BJ (cell line): Measurements from ENCODE around the gene PLEKHJ1. TPM values are rescaled to one million over a fixed set of nuclear protein-coding genes. Genes with fewer than 3 reads are reported as not detected.
A peak's percentile ranks its signal among the peaks of the same experiment; 100 is the strongest.
"Not testable (repeated sequence)": the region's sequence is repeated elsewhere in the genome, so short reads cannot be mapped to it uniquely, and the experiment has no call there.

Source experiments
- CTCF ChIA-PET: fragments of 350-600 bp; formaldehyde crosslinking; extraction: SDS; loops from one replicate; lab custom pipeline; 2021; ENCODE audit warnings: antibody characterized with exemption, inconsistent platforms; lab: Yijun Ruan, JAX
- POLR2A ChIA-PET: fragments of 300-600 bp; sonication (Branson Sonifier 250); formaldehyde crosslinking; extraction: SDS; loops from one replicate; lab custom pipeline; 2021; ENCODE audit warnings: antibody characterized with exemption; lab: Charles Lee
- DNase-seq: peaks from one replicate; pipeline ENCODE4 v3.0.0-alpha.2; 2011; ENCODE audit warnings: low read depth
- H3K27me3 ChIP-seq: 2 replicates; pipeline ENCODE4 v1.6.0; 2011; ENCODE audit warnings: low read length; ENCODE audit not compliant: control insufficient read depth, insufficient read depth
- H3K36me3 ChIP-seq: 2 replicates; pipeline ENCODE4 v1.5.1; 2011; ENCODE audit warnings: low read length; ENCODE audit not compliant: control insufficient read depth, insufficient read depth
- H3K4me3 ChIP-seq: 2 replicates; pipeline ENCODE4 v1.5.1; 2011; ENCODE audit warnings: low read depth, mild to moderate bottlenecking, control low read depth, low read length
- polyA minus RNA-seq: library from RNA; depleted of rRNA, polyadenylated mRNA; stranded (reverse); fragments of >200 nt; gene quantifications from 2 replicates; pipeline ENCODE4 v1.2.3, GENCODE V29; 2011; rRNA and poly(A)+ RNA removed
- polyA plus RNA-seq: library from polyadenylated mRNA; depleted of rRNA; stranded (reverse); fragments of >200 nt; gene quantifications from 2 replicates; pipeline ENCODE4 v1.2.3, GENCODE V29; 2011; rRNA removed
- TF ChIP-seq, protein P1 (sequence below): IDR thresholded peaks from 2 replicates; pipeline ENCODE4 v1.5.1; 2011; ENCODE audit warnings: low read depth, mild to moderate bottlenecking, control low read depth, inconsistent platforms, low read length, moderate library complexity; ENCODE audit not compliant: insufficient read depth

PLEKHJ1 gene, protein sequence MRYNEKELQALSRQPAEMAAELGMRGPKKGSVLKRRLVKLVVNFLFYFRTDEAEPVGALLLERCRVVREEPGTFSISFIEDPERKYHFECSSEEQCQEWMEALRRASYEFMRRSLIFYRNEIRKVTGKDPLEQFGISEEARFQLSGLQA
- polyA plus RNA-seq, result 46.2 and 65.8 TPM in 2 replicates
- polyA minus RNA-seq, result 12.4 and 30.0 TPM in 2 replicates

DNA sequence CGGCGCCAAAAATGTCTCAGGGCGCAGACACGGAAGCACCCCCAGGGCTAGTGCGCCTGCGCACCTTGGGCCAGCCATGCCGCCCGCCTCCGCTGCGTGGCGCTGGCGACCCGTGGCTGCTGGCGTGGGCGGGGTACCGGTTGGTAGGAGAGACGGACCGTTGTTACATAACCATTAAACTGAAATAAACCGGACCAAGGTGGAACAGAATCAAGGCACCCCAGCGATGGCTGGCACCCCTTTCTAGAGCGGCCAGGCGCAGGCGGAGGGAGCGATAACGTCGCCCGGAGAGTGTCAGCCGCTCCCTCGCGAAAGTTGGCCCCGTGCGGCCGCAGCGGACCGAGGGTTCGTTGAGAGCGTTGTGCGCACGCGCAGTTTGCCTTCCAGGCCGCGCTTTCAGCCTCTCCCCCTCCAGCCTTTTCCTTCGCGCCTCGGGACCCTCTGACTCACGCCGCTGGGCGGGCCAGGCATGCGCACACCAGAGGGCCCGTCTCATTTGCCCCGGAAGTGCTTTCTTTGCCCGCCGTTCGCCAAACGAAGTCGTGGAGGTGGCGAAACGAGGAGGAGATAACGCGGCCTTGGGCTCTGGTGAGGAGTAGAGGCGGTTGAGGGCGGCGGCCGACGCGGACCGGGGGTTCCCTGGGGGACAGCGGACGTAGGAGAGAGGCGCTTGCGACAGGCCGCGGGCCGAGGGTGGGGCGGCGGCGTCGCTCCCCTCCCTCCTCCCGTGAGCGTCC is at the start of gene PLEKHJ1, which contains the start of gene SF3A2:
PLEKHJ1 (minus strand) TSS at position 16 of the 737 bp plus-strand sequence. CDS start 81 bp downstream, outside the sequence.
SF3A2 (plus strand) TSS at position 511 of the 737 bp plus-strand sequence. CDS start 6,595 bp downstream, outside the sequence.
- ChIA-PET CTCF (interaction anchor here (0.6 to 2.1 kb wide), 18 partner anchors 10 to 377 kb away, joined by 3 to 11 read pairs (median 3); partner anchors contain the start of gene AP3D1), POLR2A (interaction anchor here (0.6 kb wide), 2 partner anchors 62 to 71 kb away, joined by 3 to 5 read pairs; no protein-coding TSS in a partner anchor)
- peak; percentile 85 for DNase-seq
- peaks cover 12% of the 10 kb centered on the region for H3K36me3 ChIP-seq
- TF ChIP-seq, protein P1, sequence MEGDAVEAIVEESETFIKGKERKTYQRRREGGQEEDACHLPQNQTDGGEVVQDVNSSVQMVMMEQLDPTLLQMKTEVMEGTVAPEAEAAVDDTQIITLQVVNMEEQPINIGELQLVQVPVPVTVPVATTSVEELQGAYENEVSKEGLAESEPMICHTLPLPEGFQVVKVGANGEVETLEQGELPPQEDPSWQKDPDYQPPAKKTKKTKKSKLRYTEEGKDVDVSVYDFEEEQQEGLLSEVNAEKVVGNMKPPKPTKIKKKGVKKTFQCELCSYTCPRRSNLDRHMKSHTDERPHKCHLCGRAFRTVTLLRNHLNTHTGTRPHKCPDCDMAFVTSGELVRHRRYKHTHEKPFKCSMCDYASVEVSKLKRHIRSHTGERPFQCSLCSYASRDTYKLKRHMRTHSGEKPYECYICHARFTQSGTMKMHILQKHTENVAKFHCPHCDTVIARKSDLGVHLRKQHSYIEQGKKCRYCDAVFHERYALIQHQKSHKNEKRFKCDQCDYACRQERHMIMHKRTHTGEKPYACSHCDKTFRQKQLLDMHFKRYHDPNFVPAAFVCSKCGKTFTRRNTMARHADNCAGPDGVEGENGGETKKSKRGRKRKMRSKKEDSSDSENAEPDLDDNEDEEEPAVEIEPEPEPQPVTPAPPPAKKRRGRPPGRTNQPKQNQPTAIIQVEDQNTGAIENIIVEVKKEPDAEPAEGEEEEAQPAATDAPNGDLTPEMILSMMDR, result peak; percentile 95
- H3K4me3 ChIP-seq, result peak within 1 kb of the TSS; percentile 83
- H3K27me3 ChIP-seq, result no peaks in the 10 kb centered on the region

GRCh38 chr19:2283835-2284507 is 47.8 kb upstream of the PLEKHJ1 start:
- DNase-seq, result no peak
- no peak overlapping the region for H3K4me3 ChIP-seq
- H3K27me3 ChIP-seq, result peaks cover 13% of the 10 kb centered on the region
- POLR2A ChIA-PET, result no interaction called here
- H3K36me3 ChIP-seq, result no peaks in the 10 kb centered on the region
- TF ChIP-seq, protein P1, result no peak
- CTCF ChIA-PET, result interaction anchor here (1.0 kb wide), 1 partner anchor 11 kb away, joined by 3 read pairs; no protein-coding TSS in a partner anchor

DNA sequence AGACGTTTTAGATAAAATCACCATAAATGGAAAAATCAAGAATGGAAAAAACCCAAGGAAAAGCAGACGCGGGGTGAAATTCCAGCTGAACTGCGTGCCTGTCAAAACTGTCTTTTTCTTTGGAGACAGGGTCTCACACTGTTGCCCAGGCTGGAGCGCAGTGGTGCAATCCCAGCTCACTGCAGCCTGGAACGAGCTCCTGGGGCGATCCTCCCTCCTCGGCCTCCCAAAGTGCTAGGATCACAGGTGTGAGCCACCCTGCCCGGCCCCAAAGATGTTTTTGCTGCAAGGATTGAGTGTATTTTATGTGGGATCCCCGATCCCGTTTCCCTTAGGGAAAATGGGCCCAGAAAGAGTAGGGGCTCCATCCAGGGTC is 46.7 kb upstream of the PLEKHJ1 start:
- DNase-seq, result no peak
- no peak overlapping the region for H3K4me3 ChIP-seq
- CTCF ChIA-PET, result interaction anchor here (1.0 to 1.7 kb wide), 3 partner anchors 9 to 33 kb away, joined by 3 to 4 read pairs (median 4); no protein-coding TSS in a partner anchor
- POLR2A ChIA-PET, result no interaction called here
- TF ChIP-seq, protein P1, result no peak
- no peaks in the 10 kb centered on the region for H3K36me3 ChIP-seq
- peaks cover 5% of the 10 kb centered on the region; the same call in 1 of the 2 replicates for H3K27me3 ChIP-seq

DNA sequence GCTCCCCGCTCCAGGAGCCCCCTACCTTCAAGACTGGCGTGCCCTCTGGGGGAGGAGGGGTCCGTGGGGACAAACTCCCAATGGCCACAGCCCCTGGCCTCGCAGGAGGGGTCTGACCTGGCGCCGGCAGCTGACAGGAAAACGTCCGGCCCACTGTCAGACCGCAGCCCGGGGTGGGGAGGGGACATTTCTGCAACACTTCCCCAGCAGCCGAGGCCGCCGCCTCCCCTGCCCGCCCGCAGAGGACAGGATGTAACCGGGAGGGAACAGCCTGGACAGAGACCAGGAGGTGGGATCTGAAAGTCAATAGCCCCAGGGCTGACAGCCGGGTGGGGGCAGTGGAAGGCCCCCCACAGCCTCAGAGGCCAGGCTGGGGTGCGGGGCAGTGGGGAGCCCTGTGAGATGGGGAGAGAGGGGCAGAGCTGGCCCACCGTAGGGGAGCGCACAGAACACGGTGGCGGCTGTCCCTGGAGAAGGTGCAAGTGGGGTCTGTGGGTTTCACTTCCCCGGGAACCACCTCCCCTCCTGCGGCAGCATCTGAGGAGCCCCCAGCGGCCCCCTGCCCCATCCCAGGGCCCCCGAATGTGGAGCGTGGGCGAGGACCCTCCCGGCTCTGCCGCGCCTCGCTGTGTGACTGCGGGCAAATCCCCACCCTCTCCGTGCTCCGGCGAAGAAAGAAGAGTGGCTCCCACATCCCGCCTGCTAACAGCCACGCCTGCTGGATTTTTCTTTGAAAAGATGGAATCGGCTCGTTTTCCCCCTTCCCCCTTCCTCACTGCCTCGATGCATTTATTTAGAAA is 46.1 kb upstream of the PLEKHJ1 start, which contains the start of gene PEAK3:
PEAK3 (minus strand) TSS at position 114 of the 800 bp plus-strand sequence. CDS start 1,244 bp downstream, outside the sequence.
- TF ChIP-seq, protein P1, result no peak
- H3K36me3 ChIP-seq, result no peaks in the 10 kb centered on the region
- POLR2A ChIA-PET, result no interaction called here
- peak within 1 kb of the TSS; percentile 28 for H3K4me3 ChIP-seq
- H3K27me3 ChIP-seq, result 0 out of 2 replicates have a peak, but pooled peaks cover under 1% of the 10 kb centered on the region
- no peak for DNase-seq
- CTCF ChIA-PET, result interaction anchor here (1.4 to 1.7 kb wide), 2 partner anchors 9 to 34 kb away, joined by 4 read pairs; no protein-coding TSS in a partner anchor

GRCh38 chr19:2281265-2282061 is 45.3 kb upstream of the PLEKHJ1 start:
- CTCF ChIA-PET, result interaction anchor here (1.4 to 1.7 kb wide), 2 partner anchors 10 to 34 kb away, joined by 4 read pairs; no protein-coding TSS in a partner anchor
- H3K36me3 ChIP-seq, POLR2A ChIA-PET, DNase-seq, H3K27me3 ChIP-seq: not testable (repeated sequence)
- H3K4me3 ChIP-seq, result peak overlapping the region; percentile 28
